Vagina (tissue), 2 donors: ENCODE measurements around the gene PITPNM1. TPM values are rescaled to one million over a fixed set of nuclear protein-coding genes. Genes with fewer than 3 reads are reported as not detected.

Experiments used
- DNase-seq, 2 donors: peaks; one replicate each; pipeline ENCODE4 v3.0.0-alpha.2; 2017; ENCODE audit errors: extremely low spot score in 2 of 2
- H3K27ac ChIP-seq: fragments of 200-600 bp; sonication (generic); one replicate; pipeline ENCODE4 v1.5.1; 2019
- H3K27me3 ChIP-seq: fragments of 200-600 bp; sonication (generic); one replicate; pipeline ENCODE4 v1.5.1; 2019
- H3K36me3 ChIP-seq, 2 donors: fragments of 200-600 bp; sonication (generic); one replicate each; pipeline ENCODE4 v1.5.1; 2017 to 2019
- H3K4me1 ChIP-seq: fragments of 200-600 bp; sonication (generic); one replicate; pipeline ENCODE4 v1.5.1; 2019
- H3K4me3 ChIP-seq, 2 donors: fragments of 200-600 bp; sonication (generic); 1 replicate in 1 of 2; 2 replicates in 1 of 2; pipeline ENCODE4 v1.5.1; 2016 to 2019
- H3K9me3 ChIP-seq: fragments of 200-600 bp; sonication (generic); one replicate; pipeline ENCODE4 v1.5.1; 2019
- POLR2A ChIP-seq, 2 donors: fragments of 450-650 bp; IDR thresholded peaks; one replicate each; pipeline ENCODE4 v1.6.1; 2017; ENCODE audit warnings: antibody characterized with exemption in 2 of 2, mild to moderate bottlenecking in 2 of 2, moderate library complexity in 2 of 2
- POLR2AphosphoS5 ChIP-seq, 2 donors: sonication (generic); formaldehyde crosslinking; IDR thresholded peaks; one replicate each; pipeline ENCODE4 v1.9.0; 2017; ENCODE audit warnings: antibody characterized with exemption in 2 of 2, mild to moderate bottlenecking in 2 of 2, low read depth in 1 of 2; ENCODE audit not compliant: insufficient read depth in 1 of 2
- intact Hi-C: fragments of 100-400 bp; cut with DNase I; formaldehyde crosslinking; loops from one replicate; pipeline ENCODE4 v1.15.1; 2023
- total RNA-seq: library from RNA; depleted of rRNA; stranded (reverse); fragments of >200 nt; gene quantifications from one replicate; pipeline ENCODE4 v1.2.3, GENCODE V29; 2016
- TF ChIP-seq, protein P1 (sequence below), 3 experiments: fragments of 450-650 bp in 2 of 3; fragments of 200-600 bp in 1 of 3; sonication (generic) in 1 of 3; IDR thresholded peaks; one replicate each; pipeline ENCODE4 v1.5.1; 2017 to 2019; ENCODE audit warnings: antibody characterized with exemption in 3 of 3, mild to moderate bottlenecking in 2 of 3, moderate library complexity in 2 of 3

Gene PITPNM1
- total RNA-seq, 1 donor from 2014 or later: 21.9 TPM

DNA sequence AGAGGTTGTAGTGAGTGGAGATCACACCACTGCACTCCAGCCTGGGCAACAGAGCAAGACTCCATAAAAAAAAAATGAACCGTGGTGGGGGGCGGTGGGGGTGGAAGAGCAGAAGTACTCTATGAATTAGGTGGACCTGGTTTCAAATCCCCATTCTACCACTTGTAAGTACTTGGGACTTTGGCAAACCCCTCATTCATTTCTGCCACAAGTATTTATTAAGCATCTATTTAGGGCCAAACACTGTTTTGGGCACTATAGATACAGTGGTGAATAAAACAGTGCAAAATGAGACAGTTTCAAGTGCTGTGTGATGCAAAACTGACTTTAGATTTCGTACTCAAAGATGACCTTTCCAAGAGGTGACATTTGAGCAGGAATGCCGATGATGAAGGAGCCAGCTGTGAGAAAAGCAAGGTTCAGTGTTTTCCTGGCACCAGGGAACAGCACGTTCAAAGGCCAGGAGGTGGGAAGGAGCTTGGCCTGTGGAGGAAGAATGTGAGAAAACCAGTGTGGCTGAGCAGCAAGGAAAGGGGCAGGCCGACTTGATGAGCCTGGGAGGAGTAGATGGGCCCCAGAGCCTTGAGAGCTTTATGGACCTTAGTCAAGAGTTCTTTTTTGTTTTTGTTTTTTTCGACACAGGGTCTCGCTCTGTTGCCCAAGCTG lies 34.7 kb downstream of the PITPNM1 start:
- Histone ChIP-seq H3K4me1 (peaks cover 36% of the 10 kb centered on the region), H3K27me3 (no peaks in the 10 kb centered on the region), H3K36me3 (no peaks in the 10 kb centered on the region), H3K27ac (no peak overlapping the region), H3K4me3 (no peak overlapping the region), H3K9me3 (no peaks in the 10 kb centered on the region)
- no peak for DNase-seq
- intact Hi-C loops: no loop called here
- no peak for TF ChIP-seq POLR2A (IDR thresholded peaks at IDR 0.05)
- no peak for TF ChIP-seq POLR2AphosphoS5 (IDR thresholded peaks at IDR 0.05; ENCODE audit: insufficient read depth in 1 of 2, low read depth in 1 of 2)
- TF ChIP-seq, protein P1, sequence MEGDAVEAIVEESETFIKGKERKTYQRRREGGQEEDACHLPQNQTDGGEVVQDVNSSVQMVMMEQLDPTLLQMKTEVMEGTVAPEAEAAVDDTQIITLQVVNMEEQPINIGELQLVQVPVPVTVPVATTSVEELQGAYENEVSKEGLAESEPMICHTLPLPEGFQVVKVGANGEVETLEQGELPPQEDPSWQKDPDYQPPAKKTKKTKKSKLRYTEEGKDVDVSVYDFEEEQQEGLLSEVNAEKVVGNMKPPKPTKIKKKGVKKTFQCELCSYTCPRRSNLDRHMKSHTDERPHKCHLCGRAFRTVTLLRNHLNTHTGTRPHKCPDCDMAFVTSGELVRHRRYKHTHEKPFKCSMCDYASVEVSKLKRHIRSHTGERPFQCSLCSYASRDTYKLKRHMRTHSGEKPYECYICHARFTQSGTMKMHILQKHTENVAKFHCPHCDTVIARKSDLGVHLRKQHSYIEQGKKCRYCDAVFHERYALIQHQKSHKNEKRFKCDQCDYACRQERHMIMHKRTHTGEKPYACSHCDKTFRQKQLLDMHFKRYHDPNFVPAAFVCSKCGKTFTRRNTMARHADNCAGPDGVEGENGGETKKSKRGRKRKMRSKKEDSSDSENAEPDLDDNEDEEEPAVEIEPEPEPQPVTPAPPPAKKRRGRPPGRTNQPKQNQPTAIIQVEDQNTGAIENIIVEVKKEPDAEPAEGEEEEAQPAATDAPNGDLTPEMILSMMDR (IDR thresholded peaks at IDR 0.05): no peak

DNA sequence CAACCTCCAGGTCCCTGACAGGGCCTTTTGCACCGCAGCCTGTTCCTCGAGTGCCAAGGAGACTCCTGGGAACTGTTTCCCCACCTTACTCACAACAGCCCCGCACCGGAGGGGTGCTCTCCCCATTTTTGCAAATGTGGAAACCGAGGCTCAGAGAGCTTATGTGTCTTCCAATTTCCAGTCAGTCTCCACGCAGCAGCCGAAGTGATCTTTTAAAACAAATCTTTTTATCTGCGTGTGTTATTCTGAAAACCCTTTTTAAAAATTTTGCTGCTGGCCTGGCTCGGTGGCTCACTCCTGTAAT lies 35.7 kb downstream of the PITPNM1 start:
- Histone ChIP-seq H3K9me3 (no peaks in the 10 kb centered on the region), H3K27me3 (no peaks in the 10 kb centered on the region), H3K27ac (peak overlapping the region; percentile 78), H3K4me3 (peak overlapping the region; percentile 67 to 87), H3K36me3 (no peaks in the 10 kb centered on the region), H3K4me1 (peaks cover 45% of the 10 kb centered on the region)
- no peak for DNase-seq
- intact Hi-C loops: loop anchor here (5.0 to 10.0 kb wide), 2 partner anchors 47 to 65 kb away; partner anchors contain the start of genes PPP1CA and TBC1D10C
- no peak for TF ChIP-seq POLR2AphosphoS5 (IDR thresholded peaks at IDR 0.05; ENCODE audit: insufficient read depth in 1 of 2, low read depth in 1 of 2)
- TF ChIP-seq, protein P1 (IDR thresholded peaks at IDR 0.05): peak in 1 of 3 experiments; percentile 2

DNA sequence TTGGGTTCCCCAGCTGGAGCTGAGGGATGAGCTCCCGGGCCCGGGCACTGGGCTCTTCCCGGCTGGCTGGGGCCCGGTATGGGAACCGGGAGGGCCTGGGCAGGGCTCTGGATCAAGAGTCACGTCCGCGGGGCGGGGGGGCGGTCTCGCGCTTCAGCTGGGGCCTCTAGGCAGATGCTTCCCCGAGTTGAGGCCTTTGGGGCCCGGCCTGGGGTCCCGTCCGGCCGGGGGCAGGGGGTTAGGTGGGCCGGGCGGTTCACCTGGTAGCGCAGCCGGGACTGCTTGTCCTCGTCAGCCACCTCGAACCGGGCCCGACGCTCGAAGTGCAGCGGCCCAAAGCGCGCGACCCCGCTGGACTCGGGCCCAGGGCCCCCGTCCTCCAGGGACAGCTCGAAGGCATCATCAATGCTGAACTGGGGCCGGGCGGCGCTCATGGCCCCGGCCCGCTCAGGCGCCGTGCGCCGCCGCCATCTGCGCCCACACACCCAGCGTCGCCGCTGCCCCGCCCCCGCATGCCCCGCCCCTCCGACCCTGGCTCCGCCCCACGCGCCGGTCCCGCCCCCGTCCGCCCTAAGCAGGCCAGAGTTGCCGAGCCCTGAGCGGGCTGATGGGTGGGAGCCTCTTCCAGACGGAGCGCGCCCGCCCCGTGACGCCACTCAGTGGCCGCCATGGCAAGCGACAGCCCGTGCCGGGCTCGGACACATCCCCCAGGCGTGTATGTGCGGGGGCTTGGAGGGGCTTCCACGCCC lies 36.2 kb downstream of the PITPNM1 start, which contains the start of gene TMEM134:
Gene TMEM134, minus strand, starts transcription at position 493 of the 749 bp plus-strand sequence. Its CDS starts 59 bp downstream, at position 434.
- peaks cover 50% of the 10 kb centered on the region for H3K4me1 ChIP-seq

DNA sequence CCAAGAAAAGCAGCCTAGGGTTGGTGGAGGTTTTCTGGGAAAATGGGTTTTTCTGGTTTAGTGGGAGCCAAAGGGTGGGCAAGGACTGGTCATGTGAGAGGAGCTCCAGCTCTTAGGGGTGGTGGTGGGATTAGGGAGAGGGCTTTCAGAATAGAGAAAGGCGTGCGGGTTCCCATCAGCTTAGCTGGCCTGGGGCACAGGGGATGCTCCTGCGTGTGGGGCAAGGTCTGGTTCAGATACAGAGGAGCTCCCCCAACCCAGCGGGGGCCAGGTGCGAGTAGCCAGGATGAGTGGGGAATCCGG lies 36.8 kb downstream of the PITPNM1 start:
- no peaks in the 10 kb centered on the region for H3K9me3 ChIP-seq
- H3K27me3 ChIP-seq: no peaks in the 10 kb centered on the region
- H3K4me3 ChIP-seq: peak overlapping the region; percentile 67 to 87
- peak overlapping the region; percentile 78 for H3K27ac ChIP-seq
- no peaks in the 10 kb centered on the region for H3K36me3 ChIP-seq
- TF ChIP-seq POLR2AphosphoS5 (IDR thresholded peaks at IDR 0.05; ENCODE audit: insufficient read depth in 1 of 2, low read depth in 1 of 2) (no peak), POLR2A (IDR thresholded peaks at IDR 0.05) (no peak)
- TF ChIP-seq, protein P1 (IDR thresholded peaks at IDR 0.05): no peak
- peaks cover 55% of the 10 kb centered on the region for H3K4me1 ChIP-seq
- DNase-seq: no peak
- intact Hi-C loops: loop anchor here (5.0 to 10.0 kb wide), 2 partner anchors 46 to 64 kb away; partner anchors contain the start of genes PPP1CA and TBC1D10C

More for the DNA sequence above, 36.2 kb downstream of the PITPNM1 start, which contains the start of gene TMEM134:
- no peak for DNase-seq
- H3K4me3 ChIP-seq: peak within 1 kb of the TSS; percentile 67 to 87
- H3K27me3 ChIP-seq: no peaks in the 10 kb centered on the region
- H3K9me3 ChIP-seq: no peaks in the 10 kb centered on the region
- H3K27ac ChIP-seq: peak within 1 kb of the TSS; percentile 78
- no peaks in the 10 kb centered on the region for H3K36me3 ChIP-seq
- TF ChIP-seq, protein P1 (IDR thresholded peaks at IDR 0.05): peak in 1 of 3 experiments; percentile 34
- TF ChIP-seq POLR2A (IDR thresholded peaks at IDR 0.05) (peak in 1 of 2 donors; percentile 52), POLR2AphosphoS5 (IDR thresholded peaks at IDR 0.05; ENCODE audit: insufficient read depth in 1 of 2, low read depth in 1 of 2) (peak; percentile 51 to 91)
- intact Hi-C loops: loop anchor here (5.0 to 10.0 kb wide), 2 partner anchors 47 to 64 kb away; partner anchors contain the start of genes PPP1CA and TBC1D10C
